ENCODE results near the gene GAPDHS. TPM values are rescaled to one million over a fixed set of nuclear protein-coding genes. Genes with fewer than 3 reads are reported as not detected.

Gene GAPDHS
- total RNA-seq, 1 donor, result not detected

GRCh38 chr19:35555301-35556005, 22.2 kb downstream of the GAPDHS start:
- Histone ChIP-seq H3K9me3 (ENCODE audit: low read depth, low read length) (no peaks in the 10 kb centered on the region), H3K4me3 (ENCODE audit: low read length) (no peak overlapping the region), H3K4me1 (ENCODE audit: insufficient read depth, low read length) (peaks cover 12% of the 10 kb centered on the region)

GRCh38 chr19:35556025-35556590, 22.9 kb downstream of the GAPDHS start:
- Histone ChIP-seq H3K4me1 (ENCODE audit: insufficient read depth, low read length) (peaks cover 12% of the 10 kb centered on the region), H3K9me3 (ENCODE audit: low read depth, low read length) (no peaks in the 10 kb centered on the region), H3K4me3 (ENCODE audit: low read length) (no peak overlapping the region), H3K27me3 (ENCODE audit: insufficient read depth, low read length) (peaks cover 16% of the 10 kb centered on the region)

More at GRCh38 chr19:35555301-35556005, 22.2 kb downstream of the GAPDHS start:
- peaks cover 16% of the 10 kb centered on the region for H3K27me3 ChIP-seq (ENCODE audit: insufficient read depth, low read length)

GRCh38 chr19:35556846-35557538, 23.7 kb downstream of the GAPDHS start:
- Histone ChIP-seq H3K4me1 (ENCODE audit: insufficient read depth, low read length) (peaks cover 12% of the 10 kb centered on the region), H3K4me3 (ENCODE audit: low read length) (no peak overlapping the region), H3K27me3 (ENCODE audit: insufficient read depth, low read length) (peaks cover 16% of the 10 kb centered on the region), H3K9me3 (ENCODE audit: low read depth, low read length) (no peaks in the 10 kb centered on the region)

DNA sequence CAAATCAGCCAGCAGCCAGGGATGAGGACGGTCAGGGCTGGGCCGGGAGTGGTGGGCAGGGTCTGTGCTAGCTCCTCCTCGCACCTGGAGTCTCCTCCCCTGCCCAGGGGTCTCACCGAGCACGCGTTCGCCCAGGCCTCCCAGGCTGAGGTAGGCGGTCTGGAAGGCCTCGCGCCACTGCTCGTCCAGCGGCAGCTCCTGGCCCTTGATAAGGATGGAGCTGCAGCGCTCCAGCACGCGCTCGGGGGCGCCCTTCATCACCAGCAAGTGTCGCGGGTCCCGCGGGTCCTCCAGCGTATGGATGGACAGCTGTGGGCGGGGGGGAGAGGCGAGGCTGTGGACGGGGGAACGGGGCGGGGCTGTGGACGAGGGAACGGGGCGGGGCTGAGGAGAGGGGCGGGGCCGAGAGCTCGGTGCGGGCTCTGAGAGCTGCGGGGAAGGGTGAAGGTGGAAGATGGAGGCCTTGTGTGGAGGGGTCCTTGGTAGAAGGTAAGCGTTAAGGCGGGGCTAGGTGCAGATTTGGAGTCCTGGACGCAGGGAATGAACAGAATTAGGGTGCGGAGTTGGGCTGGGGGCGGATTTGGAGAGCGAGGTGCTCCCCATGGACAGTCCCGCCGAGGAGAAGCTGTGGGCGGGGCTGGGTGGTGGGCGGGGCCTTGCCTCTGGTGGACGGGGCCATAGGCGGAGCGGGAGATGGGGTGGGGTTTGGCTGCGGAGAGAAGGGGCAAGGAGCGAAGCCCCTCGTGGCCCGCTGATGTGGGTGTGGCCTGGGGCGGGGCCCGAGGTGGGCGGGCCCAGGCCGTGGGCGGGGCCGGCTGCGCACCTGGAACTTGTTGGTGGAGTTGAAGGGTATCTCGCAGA, 24.5 kb downstream of the GAPDHS start:
- Histone ChIP-seq H3K4me1 (ENCODE audit: insufficient read depth, low read length) (peaks cover 12% of the 10 kb centered on the region), H3K4me3 (ENCODE audit: low read length) (no peak overlapping the region), H3K27me3 (ENCODE audit: insufficient read depth, low read length) (peaks cover 16% of the 10 kb centered on the region), H3K9me3 (ENCODE audit: low read depth, low read length) (no peaks in the 10 kb centered on the region)

GRCh38 chr19:35558400-35559280, 25.4 kb downstream of the GAPDHS start:
- Histone ChIP-seq H3K4me3 (ENCODE audit: low read length) (no peak overlapping the region), H3K9me3 (ENCODE audit: low read depth, low read length) (no peaks in the 10 kb centered on the region), H3K27me3 (ENCODE audit: insufficient read depth, low read length) (peaks cover 16% of the 10 kb centered on the region), H3K4me1 (ENCODE audit: insufficient read depth, low read length) (peaks cover 12% of the 10 kb centered on the region)

DNA sequence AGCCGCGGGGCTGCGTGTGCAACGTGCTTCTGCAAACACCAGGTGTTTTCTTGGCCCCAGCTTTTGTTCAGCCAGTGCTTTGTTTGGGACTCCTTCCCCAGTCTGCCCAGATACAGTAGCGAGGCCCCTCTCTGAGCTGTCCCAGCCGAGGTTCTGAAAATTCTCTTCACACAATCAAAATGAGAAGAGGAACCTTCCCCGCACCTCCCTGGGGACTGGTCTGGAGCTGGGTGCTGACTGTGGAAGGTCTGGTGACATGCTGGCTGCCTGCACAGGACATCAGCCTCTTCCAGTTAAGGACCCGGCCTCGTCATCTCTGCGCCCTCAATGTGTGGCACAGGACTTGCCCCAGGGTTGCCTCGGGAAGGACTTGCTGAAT, 26.0 kb downstream of the GAPDHS start:
- H3K9me3 ChIP-seq (ENCODE audit: low read depth, low read length), result no peaks in the 10 kb centered on the region
- no peak overlapping the region for H3K4me3 ChIP-seq (ENCODE audit: low read length)
- peaks cover 12% of the 10 kb centered on the region for H3K4me1 ChIP-seq (ENCODE audit: insufficient read depth, low read length)
- peaks cover 16% of the 10 kb centered on the region for H3K27me3 ChIP-seq (ENCODE audit: insufficient read depth, low read length)

GRCh38 chr19:35559781-35560180, 26.5 kb downstream of the GAPDHS start:
- peaks cover 12% of the 10 kb centered on the region for H3K4me1 ChIP-seq (ENCODE audit: insufficient read depth, low read length)
- H3K27me3 ChIP-seq (ENCODE audit: insufficient read depth, low read length), result peaks cover 16% of the 10 kb centered on the region

GRCh38 chr19:35560271-35560670, 27.0 kb downstream of the GAPDHS start:
- Histone ChIP-seq H3K27me3 (ENCODE audit: insufficient read depth, low read length) (peaks cover 16% of the 10 kb centered on the region), H3K4me3 (ENCODE audit: low read length) (no peak overlapping the region), H3K4me1 (ENCODE audit: insufficient read depth, low read length) (peaks cover 12% of the 10 kb centered on the region), H3K9me3 (ENCODE audit: low read depth, low read length) (no peaks in the 10 kb centered on the region)

More at GRCh38 chr19:35559781-35560180, 26.5 kb downstream of the GAPDHS start:
- Histone ChIP-seq H3K9me3 (ENCODE audit: low read depth, low read length) (no peaks in the 10 kb centered on the region), H3K4me3 (ENCODE audit: low read length) (no peak overlapping the region)

GRCh38 chr19:35560677-35561076, 27.4 kb downstream of the GAPDHS start:
- peaks cover 12% of the 10 kb centered on the region for H3K4me1 ChIP-seq (ENCODE audit: insufficient read depth, low read length)
- no peak overlapping the region for H3K4me3 ChIP-seq (ENCODE audit: low read length)
- no peaks in the 10 kb centered on the region for H3K9me3 ChIP-seq (ENCODE audit: low read depth, low read length)
- peaks cover 16% of the 10 kb centered on the region for H3K27me3 ChIP-seq (ENCODE audit: insufficient read depth, low read length)

DNA sequence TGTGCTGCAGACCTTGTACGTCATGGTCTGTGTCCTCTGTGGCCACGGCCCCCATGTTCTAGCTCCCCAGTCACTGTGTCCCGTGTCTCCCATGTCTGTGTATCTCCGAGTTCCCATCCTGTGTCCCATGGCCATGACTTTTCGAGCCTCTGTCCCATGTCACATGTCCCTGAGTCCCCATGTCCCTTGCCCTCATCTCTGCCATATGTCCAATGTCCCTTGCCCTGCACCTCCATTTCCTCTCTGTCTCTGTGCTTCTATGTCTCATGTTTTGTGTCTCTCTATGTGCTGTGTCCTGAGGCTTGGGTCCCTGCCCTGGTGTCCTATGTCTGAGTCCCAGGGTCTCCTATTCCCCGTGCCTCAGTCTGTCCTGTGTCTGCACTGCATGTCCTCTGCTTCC, 28.2 kb downstream of the GAPDHS start:
- peaks cover 16% of the 10 kb centered on the region for H3K27me3 ChIP-seq (ENCODE audit: insufficient read depth, low read length)

GRCh38 chr19:35562336-35562735, 29.1 kb downstream of the GAPDHS start:
- Histone ChIP-seq H3K4me3 (ENCODE audit: low read length) (no peak overlapping the region), H3K27me3 (ENCODE audit: insufficient read depth, low read length) (peaks cover 16% of the 10 kb centered on the region), H3K9me3 (ENCODE audit: low read depth, low read length) (no peaks in the 10 kb centered on the region), H3K4me1 (ENCODE audit: insufficient read depth, low read length) (peaks cover 12% of the 10 kb centered on the region)

More for the DNA sequence above, 28.2 kb downstream of the GAPDHS start:
- Histone ChIP-seq H3K4me1 (ENCODE audit: insufficient read depth, low read length) (peaks cover 12% of the 10 kb centered on the region), H3K9me3 (ENCODE audit: low read depth, low read length) (no peaks in the 10 kb centered on the region), H3K4me3 (ENCODE audit: low read length) (no peak overlapping the region)

GRCh38 chr19:35562776-35563175, 29.5 kb downstream of the GAPDHS start:
- Histone ChIP-seq H3K4me1 (ENCODE audit: insufficient read depth, low read length) (peaks cover 12% of the 10 kb centered on the region), H3K4me3 (ENCODE audit: low read length) (no peak overlapping the region), H3K9me3 (ENCODE audit: low read depth, low read length) (no peaks in the 10 kb centered on the region), H3K27me3 (ENCODE audit: insufficient read depth, low read length) (peaks cover 14% of the 10 kb centered on the region)

DNA sequence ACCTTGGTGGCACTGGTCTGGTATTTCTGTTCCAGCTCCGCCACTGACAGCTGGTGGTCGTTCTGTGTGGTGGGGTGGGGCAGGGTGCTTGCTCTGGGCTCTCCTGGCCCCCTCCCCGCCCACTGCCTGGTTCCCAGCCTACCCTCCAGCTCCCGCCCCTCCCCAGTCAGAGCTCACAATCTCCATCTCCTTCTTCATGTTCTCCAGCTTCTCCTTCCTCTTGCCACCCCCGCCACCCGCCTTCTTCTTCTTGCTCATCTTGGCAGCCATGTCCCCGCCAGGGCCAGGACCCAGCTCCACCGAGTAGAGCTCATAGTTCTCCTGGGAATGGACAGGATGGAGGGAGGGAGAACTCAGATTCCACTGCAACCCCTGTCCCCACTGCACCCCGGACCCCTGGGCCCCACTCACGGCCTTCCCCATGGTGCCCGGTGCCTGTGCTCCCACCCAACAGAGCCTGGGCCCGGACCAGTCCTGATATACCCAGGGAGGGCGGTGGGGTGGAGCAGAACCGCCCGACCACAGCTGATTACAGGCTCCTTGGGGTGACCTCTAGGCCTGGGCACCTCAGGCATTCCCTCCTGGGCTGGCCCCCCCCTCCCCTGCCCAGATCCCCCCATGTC, 30.1 kb downstream of the GAPDHS start, which contains the start of gene ATP4A:
ATP4A (minus strand) TSS at position 452 of the 623 bp plus-strand sequence; CDS start at position 423, 29 bp downstream.
- Histone ChIP-seq H3K4me1 (ENCODE audit: insufficient read depth, low read length) (peaks cover 8% of the 10 kb centered on the region), H3K27me3 (ENCODE audit: insufficient read depth, low read length) (peaks cover 12% of the 10 kb centered on the region)

More for the DNA sequence above, 30.1 kb downstream of the GAPDHS start, which contains the start of gene ATP4A:
- H3K4me3 ChIP-seq (ENCODE audit: low read length), result no peak within 1 kb of the TSS
- no peaks in the 10 kb centered on the region for H3K9me3 ChIP-seq (ENCODE audit: low read depth, low read length)
